ENCODE results near the gene ADGRG6.

The ADGRG6 gene

GRCh38 chr6:142489722-142490610 lies 188.2 kb downstream of the ADGRG6 start:
- DNase-seq (ENCODE audit: low spot score): no peak

Measured in activated CD4-positive, alpha-beta T cell treated with anti-CD3 and anti-CD28 coated beads, Interleukin-2, Interleukin-4, amounts not matched to agents 100 ng/mL and 50 ng/mL, durations not matched to agents 16 hours and 8 hours (primary cell).